ENCODE data around the gene L1CAM. TPM values are rescaled to one million over a fixed set of nuclear protein-coding genes. Genes with fewer than 3 reads are reported as not detected.

L1CAM gene
- total RNA-seq, 2 donors from 2014 or later = 6.3 to 7.0 TPM

- H3K4me1 ChIP-seq = no peaks in the 10 kb centered on the region
- no peak overlapping the region for H3K27ac ChIP-seq
- H3K9me3 ChIP-seq = no peaks in the 10 kb centered on the region
- H3K36me3 ChIP-seq = no peaks in the 10 kb centered on the region
- no peak overlapping the region for H3K4me3 ChIP-seq
- TF ChIP-seq, protein P1, sequence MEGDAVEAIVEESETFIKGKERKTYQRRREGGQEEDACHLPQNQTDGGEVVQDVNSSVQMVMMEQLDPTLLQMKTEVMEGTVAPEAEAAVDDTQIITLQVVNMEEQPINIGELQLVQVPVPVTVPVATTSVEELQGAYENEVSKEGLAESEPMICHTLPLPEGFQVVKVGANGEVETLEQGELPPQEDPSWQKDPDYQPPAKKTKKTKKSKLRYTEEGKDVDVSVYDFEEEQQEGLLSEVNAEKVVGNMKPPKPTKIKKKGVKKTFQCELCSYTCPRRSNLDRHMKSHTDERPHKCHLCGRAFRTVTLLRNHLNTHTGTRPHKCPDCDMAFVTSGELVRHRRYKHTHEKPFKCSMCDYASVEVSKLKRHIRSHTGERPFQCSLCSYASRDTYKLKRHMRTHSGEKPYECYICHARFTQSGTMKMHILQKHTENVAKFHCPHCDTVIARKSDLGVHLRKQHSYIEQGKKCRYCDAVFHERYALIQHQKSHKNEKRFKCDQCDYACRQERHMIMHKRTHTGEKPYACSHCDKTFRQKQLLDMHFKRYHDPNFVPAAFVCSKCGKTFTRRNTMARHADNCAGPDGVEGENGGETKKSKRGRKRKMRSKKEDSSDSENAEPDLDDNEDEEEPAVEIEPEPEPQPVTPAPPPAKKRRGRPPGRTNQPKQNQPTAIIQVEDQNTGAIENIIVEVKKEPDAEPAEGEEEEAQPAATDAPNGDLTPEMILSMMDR (IDR thresholded peaks at IDR 0.05) = no peak
- no peaks in the 10 kb centered on the region for H3K27me3 ChIP-seq
- DNase-seq (ENCODE audit: low spot score) = no peak
Measured at GRCh38 chrX:153812220-153812619, 73.8 kb downstream of the L1CAM start.

Other genes with a start within 250 kb of the L1CAM start
- gene DUSP9, start 239.0 kb downstream of the L1CAM start, total RNA-seq = not detected
- 10 to 100 TPM in 1 of 2 donors, 1 to 10 TPM in 1; 4.0 to 42.4 TPM for gene PNCK, start 212.4 kb downstream of the L1CAM start, total RNA-seq
- 10 to 100 TPM; 71.3 to 76.6 TPM for gene SLC6A8, start 198.2 kb downstream of the L1CAM start, total RNA-seq
- 100 to 1,000 TPM in 1 of 2 donors, 10 to 100 TPM in 1; 86.3 to 109 TPM for gene BCAP31, start 161.8 kb downstream of the L1CAM start, total RNA-seq
- 10 to 100 TPM; 15.2 to 18.0 TPM for gene ABCD1, start 161.3 kb downstream of the L1CAM start, total RNA-seq
- gene PLXNB3, start 121.9 kb downstream of the L1CAM start, total RNA-seq = 1 to 10 TPM; 5.6 to 8.2 TPM
- 10 to 100 TPM; 19.4 to 24.6 TPM for gene SRPK3, start 105.1 kb downstream of the L1CAM start, total RNA-seq
- 100 to 1,000 TPM; 116 to 135 TPM for gene IDH3G, start 91.8 kb downstream of the L1CAM start, total RNA-seq
- gene SSR4, start 91.5 kb downstream of the L1CAM start, total RNA-seq = 100 to 1,000 TPM; 219 to 238 TPM
- 1 to 10 TPM; 2.1 to 7.1 TPM for gene PDZD4, start 55.6 kb downstream of the L1CAM start, total RNA-seq
- gene AVPR2, start 18.5 kb upstream of the L1CAM start, total RNA-seq = 1 to 10 TPM; 2.3 to 4.7 TPM
- gene ARHGAP4, start 40.1 kb upstream of the L1CAM start, total RNA-seq = 1 to 10 TPM; 7.6 to 8.9 TPM
- gene NAA10, start 48.9 kb upstream of the L1CAM start, total RNA-seq = 10 to 100 TPM; 66.5 to 70.2 TPM
- gene RENBP, start 58.5 kb upstream of the L1CAM start, total RNA-seq = 10 to 100 TPM in 1 of 2 donors, 1 to 10 TPM in 1; 6.2 to 10.6 TPM
- 10 to 100 TPM; 40.8 to 54.7 TPM for gene HCFC1, start 85.6 kb upstream of the L1CAM start, total RNA-seq
- 1 to 10 TPM; 4.7 to 6.4 TPM for gene TMEM187, start 86.6 kb upstream of the L1CAM start, total RNA-seq
- gene IRAK1, start 133.7 kb upstream of the L1CAM start, total RNA-seq = 10 to 100 TPM; 27.5 to 37.1 TPM
- 10 to 100 TPM; 52.7 to 69.1 TPM for gene MECP2, start 211.5 kb upstream of the L1CAM start, total RNA-seq